Prostate gland (tissue), 2 donors: ENCODE measurements around the gene EPHB2. TPM values are rescaled to one million over a fixed set of nuclear protein-coding genes. Genes with fewer than 3 reads are reported as not detected.
A peak's percentile ranks its signal among the peaks of the same experiment; 100 is the strongest.

ENCODE experiments used
- DNase-seq: peaks from one replicate; pipeline ENCODE4 v3.0.0-alpha.2; 2019; ENCODE audit warnings: low spot score
- H3K27ac ChIP-seq, 2 donors: fragments of 200-600 bp; sonication (generic); 2 replicates each; pipeline ENCODE4 v1.5.1; 2017 to 2019
- H3K27me3 ChIP-seq: fragments of 200-600 bp; sonication (generic); replicated peaks from 2 replicates; pipeline ENCODE4 v1.5.1; 2019; ENCODE audit not compliant: insufficient read depth
- H3K36me3 ChIP-seq, 2 donors: fragments of 200-600 bp; sonication (generic); 1 replicate in 1 of 2; 2 replicates in 1 of 2; pipeline versions ENCODE4 v1.5.1 to v1.8.1; 2017 to 2019
- H3K4me1 ChIP-seq: fragments of 200-600 bp; sonication (generic); replicated peaks from 2 replicates; pipeline ENCODE4 v1.5.1; 2019
- H3K4me3 ChIP-seq, 2 donors: fragments of 200-600 bp; sonication (generic); 2 replicates each; pipeline ENCODE4 v1.5.1; 2017 to 2019
- H3K9me3 ChIP-seq: fragments of 200-600 bp; sonication (generic); 2 replicates; pipeline ENCODE4 v1.5.1; 2017
- CTCF ChIP-seq, 4 experiments: fragments of 200-600 bp in 2 of 4; fragments of 450-650 bp in 2 of 4; sonication (generic) in 2 of 4; IDR thresholded peaks; 1 replicate in 3 of 4; 2 replicates in 1 of 4; pipeline ENCODE4 v1.5.1; 2016 to 2019; ENCODE audit warnings: antibody characterized with exemption in 4 of 4, mild to moderate bottlenecking in 2 of 4, moderate library complexity in 2 of 4
- POLR2A ChIP-seq: fragments of 450-650 bp; IDR thresholded peaks from one replicate; pipeline ENCODE4 v1.6.1; 2016; ENCODE audit warnings: antibody characterized with exemption, mild to moderate bottlenecking
- POLR2AphosphoS5 ChIP-seq: sonication (generic); formaldehyde crosslinking; IDR thresholded peaks from one replicate; pipeline ENCODE4 v1.6.1; 2017; ENCODE audit warnings: antibody characterized with exemption
- WGBS: methylation state at CpG from one replicate; pipeline ENCODE4 v1.1.5; 2018; 5-methylcytosine and 5-hydroxymethylcytosine counted together
- intact Hi-C: fragments of 100-400 bp; cut with DNase I; formaldehyde crosslinking; loops from one replicate; pipeline ENCODE4 v1.14.2; 2022
- total RNA-seq, 2 donors: library from RNA; depleted of rRNA; stranded (reverse); fragments of >200 nt; gene quantifications; one replicate each; pipeline ENCODE4 v1.1.0, GENCODE V29; 2016

Gene EPHB2
- total RNA-seq, 2 donors from 2014 or later: 6.4 to 7.4 TPM

- peak overlapping the region in 1 of 2 donors; percentile 53 for H3K27ac ChIP-seq
- no peaks in the 10 kb centered on the region for H3K27me3 ChIP-seq
- 21% methylated on average over 8 of the region's 8 CpGs for WGBS
- H3K4me1 ChIP-seq: peaks cover 7% of the 10 kb centered on the region
- TF ChIP-seq POLR2AphosphoS5: peak; percentile 21
- no peak for TF ChIP-seq POLR2A
- H3K36me3 ChIP-seq: no peaks in the 10 kb centered on the region
- H3K4me3 ChIP-seq: no peak overlapping the region
- DNase-seq: no peak
- H3K9me3 ChIP-seq: no peaks in the 10 kb centered on the region
- intact Hi-C loops: no loop called here
Observed at GRCh38 chr1:22794647-22795365, 84.2 kb downstream of the EPHB2 start.

- Histone ChIP-seq H3K4me3 (no peak overlapping the region), H3K4me1 (peaks cover 7% of the 10 kb centered on the region), H3K36me3 (no peaks in the 10 kb centered on the region), H3K27me3 (no peaks in the 10 kb centered on the region), H3K9me3 (no peaks in the 10 kb centered on the region), H3K27ac (peak overlapping the region in 1 of 2 donors; percentile 53)
- TF ChIP-seq CTCF (IDR thresholded peaks at IDR 0.05) (no peak), POLR2A (no peak), POLR2AphosphoS5 (no peak)
- intact Hi-C loops: no loop called here
- no peak for DNase-seq
- 50% methylated on average over 4 of the region's 4 CpGs for WGBS
Observed at GRCh38 chr1:22795366-22795714, 84.7 kb downstream of the EPHB2 start.

- H3K9me3 ChIP-seq: no peaks in the 10 kb centered on the region
- H3K27ac ChIP-seq: no peak overlapping the region
- TF ChIP-seq CTCF (IDR thresholded peaks at IDR 0.05) (no peak), POLR2AphosphoS5 (no peak), POLR2A (no peak)
- no peaks in the 10 kb centered on the region for H3K36me3 ChIP-seq
- no peaks in the 10 kb centered on the region for H3K27me3 ChIP-seq
- H3K4me1 ChIP-seq: peaks cover 7% of the 10 kb centered on the region
- DNase-seq: no peak
- 87% methylated on average over 4 of the region's 4 CpGs for WGBS
- intact Hi-C loops: no loop called here
- H3K4me3 ChIP-seq: no peak overlapping the region
Observed at GRCh38 chr1:22796642-22797041, 86.0 kb downstream of the EPHB2 start.

- no peak overlapping the region for H3K27ac ChIP-seq
- DNase-seq: no peak
- H3K27me3 ChIP-seq: no peaks in the 10 kb centered on the region
- H3K4me3 ChIP-seq: no peak overlapping the region
- peaks cover 7% of the 10 kb centered on the region for H3K4me1 ChIP-seq
- no peaks in the 10 kb centered on the region for H3K36me3 ChIP-seq
- WGBS: 88% methylated on average over 3 of the region's 3 CpGs
- TF ChIP-seq CTCF (IDR thresholded peaks at IDR 0.05) (no peak), POLR2AphosphoS5 (no peak), POLR2A (no peak)
- no peaks in the 10 kb centered on the region for H3K9me3 ChIP-seq
- intact Hi-C loops: no loop called here
Observed at GRCh38 chr1:22798083-22798482, 87.4 kb downstream of the EPHB2 start.

- Histone ChIP-seq H3K27me3 (no peaks in the 10 kb centered on the region), H3K4me1 (no peaks in the 10 kb centered on the region), H3K9me3 (no peaks in the 10 kb centered on the region), H3K4me3 (no peak overlapping the region), H3K36me3 (no peaks in the 10 kb centered on the region), H3K27ac (no peak overlapping the region)
- 86% methylated on average over 16 of the region's 16 CpGs for WGBS
- DNase-seq: no peak
- intact Hi-C loops: no loop called here
- TF ChIP-seq POLR2A (no peak), CTCF (IDR thresholded peaks at IDR 0.05) (no peak), POLR2AphosphoS5 (no peak)
Observed at GRCh38 chr1:22799971-22800370, 89.3 kb downstream of the EPHB2 start.
